ENCODE results near the gene LRRFIP1. TPM values are rescaled to one million over a fixed set of nuclear protein-coding genes. Genes with fewer than 3 reads are reported as not detected.

The LRRFIP1 gene
- total and polyA plus RNA-seq, 9 of the 15 experiments (the other 6 are each of a cell fraction or from before 2014, with no cell fraction given), result 13.1 to 45.2 (median 31.3) TPM

GRCh38 chr2:237692601-237693290 lies 65.4 kb downstream of the LRRFIP1 start (continued):
- TF ChIP-seq MGA (IDR thresholded peaks at IDR 0.05) (peak; percentile 53), ZBTB11 (CRISPR knock-in tag; IDR thresholded peaks at IDR 0.05) (peak in 1 of 3 experiments; percentile 3; a peak in 1 of 6 replicates), HMGXB4 (CRISPR knock-in tag; IDR thresholded peaks at IDR 0.05) (no peak), RBBP5 (IDR thresholded peaks at IDR 0.05; ENCODE audit: borderline replicate concordance, insufficient read depth, low read length, poor library complexity, severe bottlenecking) (peak; percentile 25), NKRF (IDR thresholded peaks at IDR 0.05; ENCODE audit: borderline replicate concordance) (peak; percentile 29; the same call in 1 of the 2 replicates)

All from K562 (cell line).